ENCODE data around the gene SPATA20.

SPATA20 gene

DNA sequence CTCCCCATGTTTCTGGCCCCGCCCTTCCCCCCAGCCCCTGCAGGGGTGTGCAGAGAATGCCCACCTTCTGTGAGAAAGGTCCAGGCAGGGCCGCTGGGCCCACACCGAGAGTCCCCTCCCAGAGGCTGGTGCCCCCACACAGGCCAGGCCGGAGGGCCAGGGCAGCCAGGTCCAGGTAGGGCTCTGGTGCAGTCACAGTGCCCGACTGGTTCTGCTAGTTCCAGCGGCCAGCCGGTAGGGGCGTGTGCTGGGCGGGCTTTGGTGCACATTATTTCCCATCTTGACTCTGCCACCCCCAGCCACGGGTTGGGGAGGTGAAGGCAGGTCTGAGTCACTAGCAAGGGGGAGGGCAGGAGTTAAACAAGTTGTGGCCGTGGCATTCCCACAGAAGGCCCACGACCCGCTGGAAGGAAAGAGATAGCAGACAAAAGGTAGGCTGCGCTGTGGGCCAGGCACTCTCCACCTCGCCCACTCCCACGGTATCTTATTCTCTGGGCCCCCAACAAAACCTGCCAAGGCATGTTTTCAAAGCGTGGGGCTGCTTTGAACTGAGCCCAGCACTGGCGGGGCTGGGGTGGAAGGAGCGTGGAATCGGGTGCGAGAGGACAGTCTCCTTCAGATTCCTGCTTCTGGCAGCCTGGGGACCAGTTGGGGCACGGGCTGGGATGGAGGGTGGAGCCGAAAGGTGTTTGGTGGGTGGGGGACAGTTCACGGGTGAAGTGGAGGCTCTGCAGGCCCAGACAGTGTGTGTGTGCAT lies 12.6 kb upstream of the SPATA20 start:
- TF ChIP-seq, protein P1, sequence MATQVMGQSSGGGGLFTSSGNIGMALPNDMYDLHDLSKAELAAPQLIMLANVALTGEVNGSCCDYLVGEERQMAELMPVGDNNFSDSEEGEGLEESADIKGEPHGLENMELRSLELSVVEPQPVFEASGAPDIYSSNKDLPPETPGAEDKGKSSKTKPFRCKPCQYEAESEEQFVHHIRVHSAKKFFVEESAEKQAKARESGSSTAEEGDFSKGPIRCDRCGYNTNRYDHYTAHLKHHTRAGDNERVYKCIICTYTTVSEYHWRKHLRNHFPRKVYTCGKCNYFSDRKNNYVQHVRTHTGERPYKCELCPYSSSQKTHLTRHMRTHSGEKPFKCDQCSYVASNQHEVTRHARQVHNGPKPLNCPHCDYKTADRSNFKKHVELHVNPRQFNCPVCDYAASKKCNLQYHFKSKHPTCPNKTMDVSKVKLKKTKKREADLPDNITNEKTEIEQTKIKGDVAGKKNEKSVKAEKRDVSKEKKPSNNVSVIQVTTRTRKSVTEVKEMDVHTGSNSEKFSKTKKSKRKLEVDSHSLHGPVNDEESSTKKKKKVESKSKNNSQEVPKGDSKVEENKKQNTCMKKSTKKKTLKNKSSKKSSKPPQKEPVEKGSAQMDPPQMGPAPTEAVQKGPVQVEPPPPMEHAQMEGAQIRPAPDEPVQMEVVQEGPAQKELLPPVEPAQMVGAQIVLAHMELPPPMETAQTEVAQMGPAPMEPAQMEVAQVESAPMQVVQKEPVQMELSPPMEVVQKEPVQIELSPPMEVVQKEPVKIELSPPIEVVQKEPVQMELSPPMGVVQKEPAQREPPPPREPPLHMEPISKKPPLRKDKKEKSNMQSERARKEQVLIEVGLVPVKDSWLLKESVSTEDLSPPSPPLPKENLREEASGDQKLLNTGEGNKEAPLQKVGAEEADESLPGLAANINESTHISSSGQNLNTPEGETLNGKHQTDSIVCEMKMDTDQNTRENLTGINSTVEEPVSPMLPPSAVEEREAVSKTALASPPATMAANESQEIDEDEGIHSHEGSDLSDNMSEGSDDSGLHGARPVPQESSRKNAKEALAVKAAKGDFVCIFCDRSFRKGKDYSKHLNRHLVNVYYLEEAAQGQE (IDR thresholded peaks at IDR 0.05; ENCODE audit: insufficient read depth in 1 of 2, low read depth in 2 of 2, low read length in 2 of 2), result no peak
- TF ChIP-seq FOXP2 (optimal IDR thresholded peaks at IDR 0.05; ENCODE audit: borderline replicate concordance, extremely low read depth, extremely low read length, insufficient read depth), result no peak
- no peak for TF ChIP-seq POLR2AphosphoS5 (IDR thresholded peaks at IDR 0.05; ENCODE audit: low read depth, low read length)
- no peak for TF ChIP-seq TAF1 (IDR thresholded peaks at IDR 0.05; ENCODE audit: borderline replicate concordance, insufficient read depth, low read length)
- TF ChIP-seq SIN3A (IDR thresholded peaks at IDR 0.05; ENCODE audit: borderline replicate concordance, insufficient read depth, low read length), result no peak

DNA sequence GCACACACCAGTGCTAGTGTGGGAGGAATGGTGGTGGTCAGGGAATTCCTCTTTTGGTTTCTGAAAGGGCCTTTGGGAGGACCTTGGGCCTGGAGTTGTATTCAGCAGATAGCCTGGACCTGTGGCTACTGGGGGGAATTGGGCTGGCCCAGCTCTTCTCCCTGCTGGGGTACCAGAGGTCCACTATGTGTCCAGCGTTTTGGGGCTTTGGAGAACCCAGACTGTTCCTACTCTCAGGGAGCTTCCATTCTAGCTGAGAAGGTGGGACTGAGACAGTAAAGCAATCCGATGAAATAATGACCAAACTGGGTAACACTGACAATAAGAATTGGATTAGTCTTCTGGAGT lies 12.0 kb upstream of the SPATA20 start:
- TF ChIP-seq SIN3A (IDR thresholded peaks at IDR 0.05; ENCODE audit: borderline replicate concordance, insufficient read depth, low read length), result no peak
- TF ChIP-seq FOXP2 (optimal IDR thresholded peaks at IDR 0.05; ENCODE audit: borderline replicate concordance, extremely low read depth, extremely low read length, insufficient read depth), result no peak
- TF ChIP-seq, protein P1 (IDR thresholded peaks at IDR 0.05; ENCODE audit: insufficient read depth in 1 of 2, low read depth in 2 of 2, low read length in 2 of 2), result no peak

DNA sequence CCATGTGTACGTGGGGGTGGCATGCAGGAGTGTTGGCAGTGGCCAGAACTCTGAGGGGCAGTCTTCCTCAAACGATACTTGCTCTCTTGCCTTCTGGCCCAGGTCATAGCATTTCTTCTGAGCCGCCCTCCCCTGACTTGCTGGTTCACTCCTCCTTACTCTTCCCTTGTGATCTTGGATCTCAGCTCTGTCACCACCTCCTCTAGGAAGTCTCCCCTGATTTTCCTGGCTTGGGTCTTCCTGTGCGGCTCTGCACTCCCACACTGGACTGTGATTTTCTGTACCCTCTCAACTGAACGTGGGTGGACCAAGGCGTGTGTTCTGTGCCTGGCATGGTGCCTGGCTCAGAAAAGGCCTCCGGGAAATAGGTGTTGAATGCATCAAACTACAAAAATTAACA lies 11.6 kb upstream of the SPATA20 start:
- TF ChIP-seq FOXP2 (optimal IDR thresholded peaks at IDR 0.05; ENCODE audit: borderline replicate concordance, extremely low read depth, extremely low read length, insufficient read depth), result no peak
- no peak for TF ChIP-seq POLR2AphosphoS5 (IDR thresholded peaks at IDR 0.05; ENCODE audit: low read depth, low read length)
- TF ChIP-seq, protein P1 (IDR thresholded peaks at IDR 0.05; ENCODE audit: insufficient read depth in 1 of 2, low read depth in 2 of 2, low read length in 2 of 2), result no peak
- TF ChIP-seq TAF1 (IDR thresholded peaks at IDR 0.05; ENCODE audit: borderline replicate concordance, insufficient read depth, low read length), result no peak
- TF ChIP-seq SIN3A (IDR thresholded peaks at IDR 0.05; ENCODE audit: borderline replicate concordance, insufficient read depth, low read length), result no peak

DNA sequence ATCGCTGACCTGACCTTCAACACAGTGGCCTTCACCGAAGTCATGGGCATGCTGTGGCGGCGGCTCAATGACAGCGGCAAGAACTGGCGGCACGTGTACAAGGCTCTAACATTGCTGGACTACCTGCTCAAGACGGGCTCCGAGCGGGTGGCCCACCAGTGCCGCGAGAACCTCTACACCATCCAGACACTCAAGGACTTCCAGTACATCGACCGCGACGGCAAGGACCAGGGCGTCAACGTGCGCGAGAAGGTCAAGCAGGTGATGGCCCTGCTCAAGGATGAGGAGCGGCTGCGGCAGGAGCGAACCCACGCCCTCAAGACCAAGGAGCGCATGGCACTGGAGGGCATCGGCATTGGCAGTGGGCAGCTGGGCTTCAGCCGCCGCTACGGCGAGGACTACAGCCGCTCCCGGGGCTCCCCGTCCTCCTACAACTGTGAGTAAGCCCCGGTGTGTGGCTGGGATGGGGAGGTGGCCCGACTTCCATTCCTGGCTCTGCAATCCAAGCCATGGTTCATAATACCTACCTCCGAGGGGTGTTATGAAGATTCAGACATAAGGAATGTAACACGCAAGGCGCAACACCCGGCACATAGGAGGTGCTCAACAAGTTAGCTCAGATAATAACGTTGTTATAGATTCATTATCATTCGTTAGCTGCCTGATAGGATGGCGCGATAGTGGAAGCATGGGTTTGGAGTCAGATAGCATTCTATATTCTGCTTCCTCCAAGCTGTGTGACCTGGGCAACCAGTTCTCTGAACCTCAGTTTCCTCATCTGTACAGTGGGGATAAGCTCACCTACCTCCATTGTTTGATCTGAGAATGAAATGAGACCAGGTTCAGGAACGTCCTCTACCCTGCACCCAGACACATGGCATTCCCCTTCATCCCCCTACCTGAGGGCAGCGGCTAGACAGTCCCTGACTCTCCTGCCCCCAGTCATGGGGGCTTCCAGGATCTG lies 10.0 kb upstream of the SPATA20 start:
- TF ChIP-seq POLR2AphosphoS5 (IDR thresholded peaks at IDR 0.05; ENCODE audit: low read depth, low read length), result no peak
- no peak for TF ChIP-seq TAF1 (IDR thresholded peaks at IDR 0.05; ENCODE audit: borderline replicate concordance, insufficient read depth, low read length)
- TF ChIP-seq SIN3A (IDR thresholded peaks at IDR 0.05; ENCODE audit: borderline replicate concordance, insufficient read depth, low read length), result no peak

DNA sequence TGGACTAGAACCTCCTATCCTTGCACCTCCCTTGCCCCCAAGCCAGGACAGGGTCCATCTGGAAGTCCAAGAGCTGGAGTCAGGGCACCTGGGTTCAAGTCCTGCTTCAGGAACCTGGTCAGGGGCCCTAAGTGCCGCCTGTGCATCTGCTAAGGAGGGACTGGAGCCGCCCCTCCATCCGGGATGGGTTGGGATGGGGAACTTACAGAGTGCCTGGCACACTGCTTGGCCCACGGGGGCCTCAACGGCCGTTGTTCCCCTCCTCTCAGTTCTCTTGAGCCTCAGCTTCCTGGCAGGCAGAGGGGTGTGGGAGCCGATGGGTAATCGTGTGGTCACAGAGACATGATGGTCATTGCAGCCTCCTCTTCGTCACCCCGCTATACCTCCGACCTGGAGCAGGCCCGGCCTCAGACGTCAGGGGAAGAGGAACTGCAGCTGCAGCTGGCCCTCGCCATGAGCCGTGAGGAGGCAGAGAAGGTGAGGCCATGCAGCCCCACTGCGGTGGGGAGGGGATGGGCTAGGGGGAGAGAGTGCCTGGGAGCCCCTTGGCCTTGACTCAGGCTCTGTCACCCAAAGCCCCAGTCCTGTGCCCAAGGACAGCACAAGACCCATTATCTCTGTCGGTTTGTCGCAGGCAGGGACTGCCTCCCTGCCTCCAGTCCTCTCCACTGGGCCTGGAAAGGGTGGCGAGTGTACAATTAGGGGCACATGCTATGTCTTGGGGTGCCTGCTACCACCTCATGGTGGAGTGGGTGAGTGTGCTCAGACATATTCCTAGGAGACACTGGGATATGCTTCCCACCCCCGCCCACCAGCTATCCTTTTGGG lies 9.0 kb upstream of the SPATA20 start:
- TF ChIP-seq, protein P1 (IDR thresholded peaks at IDR 0.05; ENCODE audit: insufficient read depth in 1 of 2, low read depth in 2 of 2, low read length in 2 of 2), result no peak
- no peak for TF ChIP-seq FOXP2 (optimal IDR thresholded peaks at IDR 0.05; ENCODE audit: borderline replicate concordance, extremely low read depth, extremely low read length, insufficient read depth)
- TF ChIP-seq POLR2AphosphoS5 (IDR thresholded peaks at IDR 0.05; ENCODE audit: low read depth, low read length), result no peak
- no peak for TF ChIP-seq SIN3A (IDR thresholded peaks at IDR 0.05; ENCODE audit: borderline replicate concordance, insufficient read depth, low read length)
- TF ChIP-seq TAF1 (IDR thresholded peaks at IDR 0.05; ENCODE audit: borderline replicate concordance, insufficient read depth, low read length), result no peak
